Neural cell (in vitro differentiated cells): ENCODE data around the gene LMO3.

Source experiments
- CTCF ChIP-seq: fragments of 450-650 bp; IDR thresholded peaks from 2 replicates; pipeline ENCODE4 v1.5.1; 2014; ENCODE audit warnings: antibody characterized with exemption, mild to moderate bottlenecking, moderate library complexity; ENCODE audit not compliant: poor library complexity, severe bottlenecking
- EP300 ChIP-seq: fragments of 450-650 bp; conservative IDR thresholded peaks from 2 replicates; pipeline ENCODE4 v1.6.1; 2014; ENCODE audit warnings: antibody characterized with exemption, mild to moderate bottlenecking, moderate library complexity; ENCODE audit not compliant: poor library complexity, severe bottlenecking
- EZH2 ChIP-seq: fragments of 200-600, 300-800 bp; shearing (Covaris generic), sonication (generic); IDR thresholded peaks from 2 replicates; pipeline ENCODE4 v1.6.1; 2014; ENCODE audit warnings: antibody characterized with exemption, low read length, borderline replicate concordance, mild to moderate bottlenecking; ENCODE audit not compliant: insufficient read depth, poor library complexity, severe bottlenecking
- MXI1 ChIP-seq: fragments of 450-650 bp; conservative IDR thresholded peaks from 2 replicates; pipeline ENCODE4 v1.6.1; 2014; ENCODE audit warnings: antibody characterized with exemption, mild to moderate bottlenecking; ENCODE audit not compliant: poor library complexity, severe bottlenecking
- POLR2AphosphoS5 ChIP-seq: IDR thresholded peaks from 2 replicates; pipeline ENCODE4 v1.6.1; 2012
- RAD21 ChIP-seq: fragments of 450-650 bp; conservative IDR thresholded peaks from 2 replicates; pipeline ENCODE4 v1.6.1; 2014; ENCODE audit warnings: antibody characterized with exemption, mild to moderate bottlenecking, moderate library complexity
- REST ChIP-seq: IDR thresholded peaks from 2 replicates; pipeline ENCODE4 v1.6.1; 2012; ENCODE audit warnings: borderline replicate concordance
- SMC3 ChIP-seq: fragments of 450-650 bp; conservative IDR thresholded peaks from 2 replicates; pipeline ENCODE4 v1.6.1; 2014; ENCODE audit warnings: antibody characterized with exemption, mild to moderate bottlenecking, moderate library complexity; ENCODE audit not compliant: poor library complexity
- TAF1 ChIP-seq: IDR thresholded peaks from 2 replicates; pipeline ENCODE4 v1.6.1; 2012; ENCODE audit warnings: low read depth

GRCh38 chr12:16563504-16563903, 42.5 kb downstream of the LMO3 start:
- TF ChIP-seq CTCF (no peak), RAD21 (no peak), EZH2 (no peak), EP300 (no peak), POLR2AphosphoS5 (no peak), MXI1 (no peak), REST (no peak), TAF1 (no peak), SMC3 (no peak)
